ENCODE results near the gene PAQR9.
A peak's percentile ranks its signal among the peaks of the same experiment; 100 is the strongest.
"Not testable (repeated sequence)": the region's sequence is repeated elsewhere in the genome, so short reads cannot be mapped to it uniquely, and the experiment has no call there.

PAQR9 gene

GRCh38 chr3:142963516-142964448 lies at the start of gene PAQR9:
Gene PAQR9, minus strand, starts transcription at chr3:142963674. Its CDS starts 338 bp downstream, at chr3:142963336.
- no peak for DNase-seq (ENCODE audit: low spot score)

GRCh38 chr3:143011705-143012104 lies 48.2 kb upstream of the PAQR9 start:
- DNase-seq (ENCODE audit: low spot score) = no peak

GRCh38 chr3:143010024-143010423 lies 46.5 kb upstream of the PAQR9 start:
- no peak for DNase-seq (ENCODE audit: low spot score)

- DNase-seq (ENCODE audit: low spot score) = no peak
These were observed 41.3 kb upstream of the PAQR9 start for GRCh38 chr3:143004823-143005222.

- no peak for DNase-seq (ENCODE audit: low spot score)
These were observed 39.3 kb upstream of the PAQR9 start for GRCh38 chr3:143002727-143003126.

GRCh38 chr3:143002083-143002712 lies 38.7 kb upstream of the PAQR9 start:
- peak; percentile 4 for DNase-seq (ENCODE audit: low spot score)

GRCh38 chr3:143001369-143002082 lies 38.1 kb upstream of the PAQR9 start, which contains the start of gene U2SURP:
Gene U2SURP, plus strand, starts transcription at chr3:143001570. Its CDS starts 59 bp downstream, at chr3:143001629.
- peak; percentile 92 for DNase-seq (ENCODE audit: low spot score)

GRCh38 chr3:143001034-143001368 lies 37.5 kb upstream of the PAQR9 start:
- no peak for DNase-seq (ENCODE audit: low spot score)

- DNase-seq (ENCODE audit: low spot score) = no peak
These were observed 37.1 kb upstream of the PAQR9 start for GRCh38 chr3:143000528-143000927.

- DNase-seq (ENCODE audit: low spot score) = no peak
These were observed 36.4 kb upstream of the PAQR9 start for GRCh38 chr3:142999881-143000280.

- DNase-seq (ENCODE audit: low spot score) = no peak
These were observed 35.0 kb upstream of the PAQR9 start for GRCh38 chr3:142998439-142998838.

- no peak for DNase-seq (ENCODE audit: low spot score)
These were observed 33.9 kb upstream of the PAQR9 start for GRCh38 chr3:142997330-142997729.

- peak; percentile 59 for DNase-seq (ENCODE audit: low spot score)
These were observed 30.5 kb upstream of the PAQR9 start for GRCh38 chr3:142993958-142994442.

GRCh38 chr3:142992323-142992722 lies 28.8 kb upstream of the PAQR9 start:
- no peak for DNase-seq (ENCODE audit: low spot score)

GRCh38 chr3:142990721-142991120 lies 27.2 kb upstream of the PAQR9 start:
- no peak for DNase-seq (ENCODE audit: low spot score)

GRCh38 chr3:142988826-142989225 lies 25.4 kb upstream of the PAQR9 start:
- not testable (repeated sequence) for DNase-seq (ENCODE audit: low spot score)

GRCh38 chr3:142988221-142988620 lies 24.7 kb upstream of the PAQR9 start:
- not testable (repeated sequence) for DNase-seq (ENCODE audit: low spot score)

- DNase-seq (ENCODE audit: low spot score) = no peak
These were observed 24.2 kb upstream of the PAQR9 start for GRCh38 chr3:142987707-142988106.

GRCh38 chr3:142987080-142987700 lies 23.7 kb upstream of the PAQR9 start:
- DNase-seq (ENCODE audit: low spot score) = peak; percentile 49

GRCh38 chr3:142984255-142984654 lies 20.8 kb upstream of the PAQR9 start:
- no peak for DNase-seq (ENCODE audit: low spot score)

GRCh38 chr3:142983318-142983717 lies 19.8 kb upstream of the PAQR9 start:
- no peak for DNase-seq (ENCODE audit: low spot score)
